Sigmoid colon (tissue), 4 donors: Measurements from ENCODE around the gene THOC6.

ENCODE experiments used
- EP300 ChIP-seq, 4 donors: sonication (generic); formaldehyde crosslinking; IDR thresholded peaks; one replicate each; pipeline ENCODE4 v1.6.1; 2017; ENCODE audit warnings: antibody characterized with exemption in 4 of 4
- POLR2A ChIP-seq, 2 donors: fragments of 450-650 bp; IDR thresholded peaks; one replicate each; pipeline ENCODE4 v1.6.1; 2016; ENCODE audit warnings: antibody characterized with exemption in 2 of 2, mild to moderate bottlenecking in 2 of 2, moderate library complexity in 2 of 2
- POLR2AphosphoS5 ChIP-seq, 4 donors: sonication (generic); formaldehyde crosslinking; IDR thresholded peaks; one replicate each; pipeline ENCODE4 v1.6.1; 2017; ENCODE audit warnings: antibody characterized with exemption in 4 of 4
- TF ChIP-seq, protein P1 (sequence below), 4 experiments: fragments of 450-650 bp in 3 of 4; fragments of 200-600 bp in 1 of 4; IDR thresholded peaks; one replicate each; pipeline ENCODE4 v1.5.1; 2016 to 2019; ENCODE audit warnings: antibody characterized with exemption in 4 of 4, mild to moderate bottlenecking in 3 of 4, moderate library complexity in 2 of 4

DNA sequence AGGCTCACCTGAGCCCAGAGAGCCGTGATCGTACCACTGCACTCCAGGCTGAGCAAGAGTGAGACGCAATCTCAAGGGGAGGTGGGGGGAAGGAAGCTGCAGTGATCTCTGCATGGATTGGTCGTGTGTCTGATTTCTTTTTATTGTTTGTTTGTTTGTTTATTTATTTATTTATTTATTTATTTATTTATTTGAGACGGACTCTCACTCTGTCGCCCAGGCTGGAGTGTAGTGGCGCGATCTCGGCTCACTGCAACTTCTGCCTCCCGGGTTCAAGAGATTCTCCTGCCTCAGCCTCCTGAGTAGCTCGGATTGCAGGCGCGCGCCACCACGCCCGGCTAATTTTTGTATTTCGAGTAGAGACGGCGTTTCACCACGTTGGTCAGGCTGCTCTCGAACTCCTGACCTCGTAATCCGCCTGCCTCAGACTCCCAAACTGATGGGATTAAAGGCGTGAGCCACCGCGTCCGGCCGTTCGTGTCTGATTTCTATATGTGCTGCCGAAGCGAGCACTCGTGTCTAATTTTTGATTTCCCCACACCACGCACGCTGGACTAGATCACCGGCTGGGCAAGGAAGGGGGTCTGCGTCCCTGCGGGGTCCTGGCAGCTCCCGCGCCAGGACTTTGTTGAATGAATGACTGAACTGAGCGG, 4.1 kb upstream of the THOC6 start:
- TF ChIP-seq, protein P1, sequence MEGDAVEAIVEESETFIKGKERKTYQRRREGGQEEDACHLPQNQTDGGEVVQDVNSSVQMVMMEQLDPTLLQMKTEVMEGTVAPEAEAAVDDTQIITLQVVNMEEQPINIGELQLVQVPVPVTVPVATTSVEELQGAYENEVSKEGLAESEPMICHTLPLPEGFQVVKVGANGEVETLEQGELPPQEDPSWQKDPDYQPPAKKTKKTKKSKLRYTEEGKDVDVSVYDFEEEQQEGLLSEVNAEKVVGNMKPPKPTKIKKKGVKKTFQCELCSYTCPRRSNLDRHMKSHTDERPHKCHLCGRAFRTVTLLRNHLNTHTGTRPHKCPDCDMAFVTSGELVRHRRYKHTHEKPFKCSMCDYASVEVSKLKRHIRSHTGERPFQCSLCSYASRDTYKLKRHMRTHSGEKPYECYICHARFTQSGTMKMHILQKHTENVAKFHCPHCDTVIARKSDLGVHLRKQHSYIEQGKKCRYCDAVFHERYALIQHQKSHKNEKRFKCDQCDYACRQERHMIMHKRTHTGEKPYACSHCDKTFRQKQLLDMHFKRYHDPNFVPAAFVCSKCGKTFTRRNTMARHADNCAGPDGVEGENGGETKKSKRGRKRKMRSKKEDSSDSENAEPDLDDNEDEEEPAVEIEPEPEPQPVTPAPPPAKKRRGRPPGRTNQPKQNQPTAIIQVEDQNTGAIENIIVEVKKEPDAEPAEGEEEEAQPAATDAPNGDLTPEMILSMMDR (IDR thresholded peaks at IDR 0.05) = no peak
- TF ChIP-seq POLR2AphosphoS5 (IDR thresholded peaks at IDR 0.05) = no peak
- no peak for TF ChIP-seq POLR2A (IDR thresholded peaks at IDR 0.05)
- TF ChIP-seq EP300 (IDR thresholded peaks at IDR 0.05) = no peak
